HG03442 (cell line): Measurements from ENCODE around the gene RNU4-1.
"Not testable (repeated sequence)": the region's sequence is repeated elsewhere in the genome, so short reads cannot be mapped to it uniquely, and the experiment has no call there.

Experiments used
- ATAC-seq: cut with Tn5 transposase; IDR thresholded peaks from one replicate; pipeline ENCODE4 v1.9.1; 2021; ENCODE audit warnings: mild to moderate bottlenecking, moderate library complexity; ENCODE audit not compliant: unreplicated experiment

The RNU4-1 gene

DNA sequence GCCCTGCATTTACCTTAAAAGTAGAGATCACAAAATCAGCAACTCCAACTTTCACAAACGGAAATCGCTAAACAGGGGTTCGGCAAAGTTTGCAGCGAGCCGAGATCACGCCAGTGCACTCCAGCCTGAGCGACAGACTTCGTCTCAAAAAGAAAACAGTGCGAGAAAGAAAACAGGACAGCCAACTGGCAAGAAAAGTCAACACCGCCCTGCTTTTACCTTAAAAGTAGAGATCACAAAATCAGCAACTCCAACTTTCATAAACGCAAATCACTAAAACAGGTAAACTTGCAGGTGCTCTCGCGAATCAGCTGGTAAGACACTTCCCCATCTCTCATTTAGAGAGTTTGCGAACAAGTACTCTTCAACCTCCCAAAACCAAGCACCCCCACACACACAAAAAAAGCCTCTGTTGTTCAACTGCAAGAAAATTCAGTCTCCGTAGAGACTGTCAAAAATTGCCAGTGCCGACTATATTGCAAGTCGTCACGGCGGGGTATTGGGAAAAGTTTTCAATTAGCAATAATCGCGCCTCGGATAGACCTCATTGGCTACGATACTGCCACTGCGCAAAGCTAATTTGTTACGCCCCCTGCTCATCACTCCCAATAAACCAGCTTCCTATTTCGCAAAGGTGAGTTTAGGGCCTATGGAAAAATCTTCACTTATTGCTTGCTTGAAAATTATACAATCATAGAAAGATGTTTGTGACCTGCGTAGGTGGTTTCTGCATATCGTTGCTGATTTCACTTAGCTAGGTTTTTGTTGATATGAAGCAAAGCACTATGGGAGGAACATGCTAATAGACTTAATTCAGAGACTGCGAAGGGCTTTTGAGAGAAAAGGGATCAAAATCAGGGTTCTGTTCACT lies at the start of gene RNU4-1:
Gene RNU4-1 (minus strand): TSS at position 577 of the 871 bp plus-strand sequence.
- ATAC-seq: peak; percentile 44

DNA sequence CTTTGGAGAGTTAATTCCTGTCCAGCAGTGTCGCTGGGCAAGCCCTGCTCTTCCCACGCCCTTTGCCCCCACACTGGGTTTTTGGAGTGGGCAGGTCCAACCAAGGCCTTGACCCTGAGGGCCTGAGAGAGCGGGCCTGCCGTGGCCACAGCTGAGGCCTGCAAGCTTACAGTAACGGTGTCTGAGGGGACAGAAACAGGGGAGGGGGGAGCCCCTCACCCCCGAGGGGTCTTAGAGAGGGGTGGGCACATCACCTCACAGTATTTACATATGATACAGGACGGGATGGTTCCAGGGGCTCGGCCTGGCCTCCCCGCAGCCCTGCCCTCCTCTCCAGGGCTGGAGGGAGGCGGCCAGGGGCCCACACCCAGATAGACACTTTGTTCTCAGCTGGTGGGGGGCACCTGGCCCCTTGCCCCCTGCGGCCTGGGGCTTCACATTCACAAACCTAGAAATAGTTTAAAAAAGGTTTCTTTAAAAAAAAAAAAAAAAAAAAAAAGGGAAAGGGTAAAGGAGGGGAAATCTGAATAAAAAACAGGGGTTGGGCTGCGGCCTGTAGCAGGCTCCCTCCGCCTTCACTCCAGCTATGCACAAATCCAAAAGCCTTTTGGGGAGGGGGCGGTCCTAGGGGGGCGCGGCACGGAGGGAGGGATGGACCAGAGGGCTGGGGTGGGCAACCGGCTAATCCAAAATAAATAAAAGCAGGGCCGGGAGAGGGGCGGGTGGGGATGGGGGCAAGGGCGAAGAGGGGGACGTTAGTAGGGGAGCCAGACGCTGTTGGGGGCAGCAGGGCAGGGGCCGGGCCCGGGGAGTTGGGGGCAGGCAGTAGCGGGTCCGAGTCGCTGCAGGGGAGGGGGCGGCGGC lies 49.4 kb upstream of the RNU4-1 start:
- ATAC-seq: no peak

DNA sequence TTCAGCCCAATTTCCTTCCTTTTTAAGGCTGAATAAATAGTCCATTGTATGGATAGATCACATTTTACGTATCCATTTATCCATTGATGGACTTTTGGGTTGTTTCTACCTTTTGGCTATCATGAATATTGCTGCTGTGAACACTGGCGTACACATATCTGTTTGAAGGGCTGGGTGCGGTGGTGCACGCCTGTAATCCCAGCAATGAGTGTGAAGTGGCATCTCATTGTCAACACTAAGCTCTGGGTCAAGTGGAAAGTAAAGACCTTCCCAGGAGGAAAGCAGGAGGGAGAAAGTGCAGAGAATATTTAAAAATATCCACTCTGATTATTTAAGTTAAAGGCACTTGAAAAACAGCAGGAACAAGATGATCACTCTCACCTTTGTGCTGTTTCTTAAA lies 46.2 kb upstream of the RNU4-1 start:
- ATAC-seq: no peak

DNA sequence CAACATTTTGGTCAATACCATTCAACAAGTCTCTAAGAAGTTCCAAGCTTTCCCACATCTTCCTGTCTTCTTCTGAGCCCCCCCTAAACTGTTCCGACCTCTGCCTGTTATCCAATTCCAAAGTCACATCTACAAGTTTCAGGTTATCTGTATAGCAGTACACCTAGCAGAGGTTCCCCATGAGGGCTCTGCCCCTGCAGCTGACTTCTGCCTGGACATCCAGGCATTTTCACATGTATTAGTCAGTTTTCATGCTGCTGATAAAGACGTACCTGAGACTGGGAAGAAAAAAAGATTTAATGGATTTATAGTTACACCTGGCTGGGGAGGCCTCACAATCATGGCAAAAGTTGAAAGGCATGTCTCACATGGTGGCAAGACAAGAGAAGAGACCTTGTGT lies 44.7 kb upstream of the RNU4-1 start:
- ATAC-seq: no peak

DNA sequence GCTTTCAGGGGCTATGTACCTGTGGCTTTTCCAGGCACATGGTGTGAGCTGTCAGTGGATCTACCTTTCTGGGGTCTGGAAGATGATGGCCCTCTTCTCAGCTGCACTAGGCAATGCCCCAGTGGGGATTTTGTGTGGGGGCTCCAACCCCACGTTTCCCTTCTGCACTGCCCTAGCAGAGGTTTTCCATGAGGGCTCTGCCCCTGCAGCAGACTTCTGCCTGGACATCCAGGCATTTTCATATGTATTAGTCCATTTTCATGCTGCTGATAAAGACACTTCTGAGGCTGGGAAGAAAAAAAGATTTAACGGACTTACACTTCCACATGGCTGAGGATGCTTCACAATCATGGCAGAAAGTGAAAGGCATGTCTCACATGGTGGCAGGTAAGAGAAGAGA lies 43.4 kb upstream of the RNU4-1 start:
- ATAC-seq: not testable (repeated sequence)

DNA sequence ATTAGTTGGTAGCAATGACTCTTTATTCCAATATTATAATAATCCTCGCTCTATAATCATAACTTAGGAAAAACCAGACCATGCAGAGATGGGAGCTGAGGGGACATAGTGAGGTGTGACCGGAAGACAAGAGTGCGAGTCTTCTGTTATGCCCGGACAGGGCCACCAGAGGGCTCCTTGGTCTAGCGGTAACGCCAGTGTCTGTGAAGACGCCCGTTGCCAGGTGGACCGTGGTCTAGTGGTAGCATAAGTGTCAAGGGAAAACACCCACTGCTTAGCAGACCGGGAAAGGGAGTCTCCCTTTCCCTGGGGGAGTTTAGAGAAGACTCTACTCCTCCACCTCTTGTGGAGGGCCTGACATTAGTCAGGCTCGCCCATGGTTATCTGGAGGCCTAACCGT lies 42.4 kb upstream of the RNU4-1 start:
- not testable (repeated sequence) for ATAC-seq

DNA sequence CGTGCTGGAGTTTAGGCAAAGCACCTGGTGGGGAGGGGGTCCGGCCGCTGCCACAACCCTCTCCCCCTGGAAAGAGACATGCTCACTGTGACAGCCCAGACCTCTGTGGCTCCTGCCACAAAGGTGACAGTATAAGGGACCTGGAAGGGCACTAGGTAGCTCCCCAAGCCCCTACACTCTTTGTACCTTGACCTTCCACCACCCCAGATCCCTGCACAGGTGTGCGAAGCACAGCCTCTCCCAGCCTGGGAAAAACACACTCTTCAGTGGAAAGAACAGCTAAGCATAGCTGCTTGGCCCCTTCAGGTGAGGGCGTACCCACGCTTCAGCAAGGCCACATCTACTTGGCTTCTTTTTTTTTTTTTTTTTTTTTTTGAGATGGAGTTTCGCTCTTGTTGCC lies 39.5 kb upstream of the RNU4-1 start:
- no peak for ATAC-seq

DNA sequence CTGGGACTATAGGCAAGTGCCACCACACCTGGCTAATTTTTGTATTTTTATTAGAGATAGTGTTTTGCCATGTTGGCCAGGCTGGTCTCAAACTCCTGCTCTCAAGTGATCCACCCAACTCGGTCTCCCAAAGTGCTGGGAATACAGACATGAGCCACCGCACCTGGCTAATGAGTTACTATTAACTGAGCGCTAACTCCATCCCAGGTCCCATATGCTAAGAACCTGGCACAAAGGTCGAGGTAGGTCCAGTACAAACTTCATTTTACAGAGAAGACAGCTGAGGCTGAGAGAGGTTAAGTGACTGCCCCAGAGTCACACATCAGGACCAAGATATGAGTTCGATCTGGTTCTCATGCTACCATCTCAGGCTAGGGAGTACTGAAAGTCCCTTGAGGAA lies 39.0 kb upstream of the RNU4-1 start:
- no peak for ATAC-seq

DNA sequence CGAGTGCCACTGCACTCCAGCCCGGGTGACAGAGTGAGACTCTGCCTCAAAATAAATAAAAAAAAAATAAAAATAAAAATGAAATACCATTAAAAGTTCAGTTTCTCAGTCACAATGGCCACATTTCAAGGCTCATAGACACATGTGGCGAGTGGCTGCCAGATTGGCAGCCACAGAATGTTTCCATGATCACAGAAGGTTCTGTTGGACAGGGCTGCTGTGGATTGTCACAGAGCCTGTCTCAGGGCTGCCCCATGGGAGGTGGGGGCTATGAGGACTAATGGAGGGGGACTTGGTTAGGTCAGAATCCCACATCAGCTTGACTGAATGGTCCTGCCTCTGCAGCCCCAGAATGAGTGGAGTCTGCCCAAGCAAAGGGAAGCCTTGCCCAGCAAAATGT lies 38.4 kb upstream of the RNU4-1 start:
- no peak for ATAC-seq

DNA sequence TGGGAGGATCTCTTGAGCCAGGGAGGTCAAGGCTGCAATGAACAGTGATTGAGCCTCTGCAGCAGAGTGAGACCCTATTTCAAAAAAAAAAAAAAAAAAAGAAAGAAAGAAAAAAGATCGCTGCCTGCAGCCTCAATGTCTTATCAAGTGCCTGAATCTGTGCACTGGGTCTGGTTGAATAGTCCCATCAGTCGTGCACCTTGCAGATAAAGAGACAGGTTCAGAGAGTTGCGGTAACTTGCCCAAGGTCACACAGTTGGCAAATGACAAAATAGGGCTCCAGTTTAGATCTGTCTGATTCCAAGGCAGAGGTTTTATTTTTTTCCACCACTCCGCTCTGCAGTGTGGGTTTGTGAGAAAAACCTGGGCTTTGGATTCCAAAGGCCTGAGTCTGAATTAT lies 35.2 kb upstream of the RNU4-1 start:
- ATAC-seq: no peak

DNA sequence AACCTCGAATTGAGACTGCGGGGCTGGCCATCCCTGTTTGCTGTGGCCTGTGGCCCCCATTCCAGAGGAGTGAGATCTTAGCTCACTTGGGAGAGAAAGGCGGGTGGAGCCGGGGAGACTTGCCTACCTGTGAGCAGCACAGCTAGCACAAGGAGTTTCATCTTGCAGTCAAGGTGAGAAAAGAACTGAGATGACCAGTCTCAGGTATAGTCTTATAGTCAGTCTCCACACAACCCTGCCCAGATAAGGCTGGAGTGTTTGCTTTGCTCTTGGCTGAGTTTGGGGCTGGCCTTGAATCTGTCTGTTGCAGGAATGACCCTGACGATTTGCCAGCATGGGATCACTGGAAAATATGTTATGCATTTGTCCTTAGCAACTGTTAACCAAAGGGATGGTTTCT lies 34.6 kb upstream of the RNU4-1 start, which contains the start of gene PLA2G1B:
Gene PLA2G1B (minus strand): TSS at position 187 of the 400 bp plus-strand sequence. CDS start 26 bp downstream, at position 161.
- no peak for ATAC-seq

DNA sequence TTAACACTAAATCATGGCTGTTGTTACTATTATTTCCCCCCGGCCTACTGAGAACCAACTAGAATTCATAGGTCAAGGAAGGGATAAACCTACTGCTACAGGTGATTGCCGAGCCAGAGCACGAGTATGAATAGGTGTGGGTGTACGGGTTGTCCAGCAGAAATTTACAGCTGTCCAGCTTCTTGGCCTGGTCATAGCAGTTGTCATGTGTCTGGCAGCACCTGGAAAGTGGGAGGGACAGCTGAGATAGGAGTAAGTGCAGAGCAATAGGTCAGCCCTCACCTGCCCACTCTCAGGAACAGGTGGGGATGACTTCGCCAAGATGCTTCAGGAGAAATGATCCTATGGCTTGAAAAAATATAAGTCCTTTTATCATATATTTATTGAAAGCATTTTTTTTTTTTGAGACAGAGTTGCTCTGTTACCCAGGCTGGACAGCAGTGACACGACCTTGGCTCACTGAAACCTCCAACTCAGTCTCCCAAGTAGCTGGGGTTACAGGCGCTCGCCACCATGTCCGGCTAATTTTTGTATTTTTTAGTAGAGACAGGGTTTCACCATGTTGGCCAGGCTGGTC lies 31.9 kb upstream of the RNU4-1 start:
- ATAC-seq: no peak

DNA sequence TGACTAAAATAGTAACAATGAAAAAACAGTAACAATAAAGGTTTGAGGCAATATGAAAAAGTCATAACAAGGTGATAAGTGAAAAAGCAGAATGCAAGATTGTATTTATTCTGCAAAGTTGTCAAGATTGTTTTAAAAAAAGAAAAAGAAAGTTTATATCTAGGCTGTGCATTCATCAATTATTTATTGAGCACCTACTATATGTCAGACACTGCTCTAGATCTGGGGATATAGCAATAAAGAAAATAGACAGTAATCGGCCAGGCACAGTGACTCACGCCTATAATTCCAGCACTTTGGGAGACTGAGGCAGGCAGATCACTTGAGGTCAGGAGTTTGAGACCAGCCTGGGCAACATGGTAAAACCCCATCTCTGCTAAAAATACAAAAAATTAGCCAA lies 30.7 kb upstream of the RNU4-1 start:
- ATAC-seq: no peak

DNA sequence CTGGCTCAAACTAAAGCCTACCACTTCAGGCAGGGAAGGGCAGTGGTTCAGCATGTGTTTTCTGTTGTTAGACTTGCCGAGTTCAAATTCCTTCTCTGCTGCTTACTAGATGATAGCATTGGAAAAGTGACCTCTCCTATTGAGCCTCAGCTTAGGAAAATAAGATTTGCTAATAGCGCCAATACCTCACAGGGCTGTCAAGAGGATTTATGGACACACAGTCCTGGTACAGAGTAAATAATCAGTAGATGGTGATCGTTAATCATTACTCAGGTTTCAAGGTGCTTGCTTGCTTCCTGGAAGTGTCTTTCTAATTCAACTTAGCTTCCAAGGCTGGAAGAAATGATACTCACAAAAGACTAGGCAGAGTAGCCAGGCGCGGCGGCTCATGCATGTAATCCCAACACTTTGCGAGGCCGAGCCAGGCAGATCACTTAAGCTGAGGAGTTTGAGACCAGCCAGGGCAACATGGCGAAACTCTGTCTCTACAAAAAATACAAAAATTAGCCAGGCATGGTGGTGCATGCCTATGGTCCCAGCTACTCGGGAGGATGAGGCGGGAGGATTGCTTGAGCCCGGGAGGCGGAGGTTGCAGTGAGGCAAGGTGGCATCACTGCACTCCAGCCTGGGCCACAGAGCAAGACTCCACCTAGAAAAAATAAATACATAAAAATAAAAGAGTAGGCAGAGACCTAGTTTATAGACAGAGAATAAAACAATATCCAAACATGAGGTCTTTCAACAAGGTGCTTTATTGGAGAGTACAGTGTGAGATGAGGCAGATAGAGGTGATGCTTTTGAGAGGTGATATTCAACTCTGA lies 28.6 kb upstream of the RNU4-1 start:
- no peak for ATAC-seq

DNA sequence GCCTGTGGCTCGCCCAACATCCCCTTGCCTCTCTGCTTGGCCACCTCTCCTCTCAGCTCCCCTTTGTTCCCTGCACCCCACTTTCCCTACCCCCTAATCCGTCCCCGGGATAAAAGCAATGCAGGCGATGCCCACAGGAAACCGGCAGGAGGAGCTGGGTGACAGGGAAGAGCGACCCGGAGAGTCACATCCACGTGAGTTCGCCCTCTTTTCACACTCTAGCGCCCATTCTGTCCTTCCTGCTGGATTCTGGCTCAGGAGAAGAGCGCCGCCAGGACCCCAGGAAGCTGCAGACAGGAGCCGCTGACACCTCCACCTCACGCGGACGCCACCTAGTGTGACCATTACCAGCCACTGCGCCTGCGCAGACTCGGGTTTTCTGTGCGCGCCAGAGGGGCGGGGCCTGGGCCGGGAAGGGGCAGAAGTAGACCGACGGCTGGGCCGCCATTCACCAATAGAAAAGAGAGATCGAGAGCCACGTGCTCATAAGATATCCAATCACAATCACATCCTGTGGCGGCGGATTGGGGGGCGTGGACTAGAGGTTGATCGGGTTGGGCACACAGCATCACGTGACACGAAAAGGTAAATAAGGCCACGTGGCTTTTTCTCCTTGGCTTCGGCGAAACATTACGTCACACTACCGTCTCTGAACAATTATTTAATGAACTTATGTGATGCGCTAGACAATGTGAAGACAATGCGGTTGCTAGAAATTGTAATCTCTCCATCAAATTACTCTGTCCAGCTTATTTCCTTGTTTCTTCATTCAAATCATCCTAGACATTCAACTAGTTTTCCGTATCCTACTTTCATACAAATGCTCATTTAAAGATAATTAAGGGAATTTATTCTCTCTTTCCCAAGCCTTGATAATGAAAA lies 24.4 kb upstream of the RNU4-1 start:
- peak; percentile 99 for ATAC-seq

DNA sequence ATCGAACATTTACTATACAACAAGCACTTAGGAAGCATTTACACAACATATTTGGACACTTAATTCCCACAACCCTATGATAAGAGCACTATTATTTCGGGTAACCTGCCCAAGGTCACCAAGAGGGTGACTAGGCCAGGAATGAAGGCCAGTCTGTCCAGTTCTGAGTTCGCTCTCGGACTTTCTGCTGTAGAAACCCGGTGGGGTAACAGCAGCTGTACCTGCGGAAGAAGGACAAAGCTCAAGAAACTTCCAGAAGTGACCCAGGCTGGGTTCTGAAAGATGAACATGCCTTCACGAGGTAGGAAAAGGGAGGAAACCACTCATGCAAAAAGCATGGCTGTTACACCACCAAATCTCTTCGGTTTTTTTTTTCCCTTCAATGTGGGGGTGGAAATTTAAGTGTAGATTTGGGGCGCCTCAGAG lies 23.8 kb upstream of the RNU4-1 start:
- ATAC-seq: no peak

DNA sequence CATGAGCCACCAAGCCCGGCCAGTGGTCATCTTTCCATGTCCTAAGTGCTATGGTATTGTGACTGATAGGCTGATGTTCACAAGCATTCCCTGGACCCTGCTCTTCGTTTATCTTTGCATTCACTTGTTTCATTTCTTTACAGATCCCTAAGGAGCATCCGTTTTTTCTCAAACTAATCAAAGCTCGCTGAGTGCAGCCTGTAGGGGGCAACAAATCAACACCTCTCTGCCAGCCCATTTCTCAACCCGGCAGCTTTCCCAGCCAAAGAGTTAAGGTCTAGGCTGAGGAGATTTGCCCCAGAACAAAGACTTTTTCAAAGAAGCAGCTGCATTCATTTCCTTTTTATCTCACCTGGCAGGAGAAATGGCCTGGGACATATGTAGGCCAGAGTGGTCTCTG lies 21.2 kb upstream of the RNU4-1 start:
- ATAC-seq: no peak

DNA sequence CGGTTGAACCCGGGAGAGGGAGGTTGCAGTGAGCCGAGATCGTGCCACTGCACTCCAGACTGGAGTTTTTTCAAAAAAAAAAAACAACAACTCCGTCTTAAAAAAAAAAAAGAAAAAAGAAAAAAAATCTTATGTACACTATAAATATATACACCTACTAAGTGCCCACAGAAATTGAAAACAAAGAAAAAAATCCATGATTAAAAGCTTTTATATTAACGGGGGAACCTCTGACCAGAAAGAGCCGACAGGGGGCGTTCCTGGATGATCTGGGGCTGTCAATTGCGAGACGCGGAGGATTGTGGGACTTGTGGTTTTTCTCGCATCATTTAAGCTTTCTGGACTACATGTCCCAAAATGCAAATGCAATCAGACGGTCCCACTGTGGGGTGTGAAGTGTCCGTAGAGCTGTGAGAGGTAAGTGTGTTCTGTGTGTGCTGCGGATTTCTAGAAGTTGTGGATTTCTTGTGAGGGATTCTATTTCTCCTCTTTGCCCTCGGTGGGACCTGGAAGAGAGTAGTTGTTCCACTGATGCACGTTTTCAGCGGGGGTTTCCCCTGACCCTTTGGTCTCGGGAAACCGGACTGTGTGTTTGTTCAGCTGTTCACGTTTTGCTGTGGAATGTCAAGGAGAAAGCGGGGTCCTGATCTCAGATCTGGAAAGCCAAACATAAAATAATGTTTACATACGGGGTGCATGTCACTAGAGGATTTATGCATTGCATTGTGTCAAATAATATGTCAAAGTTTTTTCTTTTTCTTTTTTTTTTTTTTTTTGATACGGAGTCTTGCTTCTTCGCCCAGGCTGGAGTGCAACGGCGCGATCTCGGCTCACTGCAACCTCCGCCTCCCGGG lies 9.2 kb upstream of the RNU4-1 start, which contains the start of gene SIRT4:
Gene SIRT4 (plus strand): TSS at position 360 of the 854 bp plus-strand sequence. CDS start 1,241 bp downstream, outside the sequence.
- ATAC-seq: peak; percentile 97

DNA sequence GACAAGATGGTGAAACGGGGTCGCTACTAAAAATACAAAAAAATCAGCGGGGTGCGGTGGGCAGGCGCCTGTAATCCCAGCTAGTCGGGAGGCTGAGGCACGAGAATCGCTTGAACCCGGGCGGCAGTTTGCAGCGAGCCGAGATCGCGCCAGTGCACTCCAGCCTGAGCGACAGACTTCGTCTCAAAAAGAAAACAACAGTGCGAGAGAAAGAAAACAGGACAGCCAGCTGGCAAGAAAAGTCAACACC lies 701 bp downstream of the RNU4-1 start:
- ATAC-seq: no peak
